HG02885 (cell line): ENCODE results near the gene SDCCAG8.

Experiments
- ATAC-seq: cut with Tn5 transposase; IDR thresholded peaks from one replicate; pipeline ENCODE4 v1.9.1; 2021; ENCODE audit warnings: mild to moderate bottlenecking; ENCODE audit not compliant: unreplicated experiment, poor library complexity

Gene SDCCAG8

DNA sequence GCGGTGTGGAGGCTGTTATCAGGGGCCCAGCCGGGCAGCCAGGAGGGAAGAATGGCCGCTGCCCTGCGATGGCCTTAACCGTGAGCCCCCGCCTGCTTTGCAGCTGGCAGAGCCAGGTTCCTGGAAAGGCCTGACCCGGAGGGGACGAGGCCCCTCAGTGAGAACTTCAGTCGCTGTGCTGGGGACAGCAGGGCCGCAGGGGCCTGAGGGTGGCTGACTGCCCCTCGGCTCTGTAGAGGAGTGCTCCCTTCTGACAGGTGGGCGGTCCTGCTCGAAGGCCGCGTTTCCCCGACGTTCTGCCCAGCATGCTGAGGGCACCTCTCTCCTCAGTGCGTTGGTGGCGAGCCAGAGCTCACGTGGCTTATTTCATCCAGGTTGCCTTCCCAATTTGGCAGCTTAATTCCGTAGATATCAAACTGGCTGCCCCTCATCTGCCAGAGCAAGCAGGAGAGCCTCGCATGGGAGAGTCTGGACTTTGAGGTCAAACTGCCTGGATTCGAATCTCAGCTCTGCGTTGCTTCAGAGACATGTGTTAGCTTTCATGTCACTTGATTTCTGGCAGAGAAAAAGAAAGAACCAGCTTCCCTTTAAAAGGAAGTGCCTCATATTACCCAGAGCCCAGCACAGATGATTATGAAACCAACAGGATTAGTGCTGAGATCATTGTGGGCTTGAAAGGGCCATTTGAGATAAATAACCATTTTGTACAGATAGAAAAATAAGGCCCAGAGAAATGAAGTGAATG is 239.8 kb downstream of the SDCCAG8 start:
- no peak for ATAC-seq

DNA sequence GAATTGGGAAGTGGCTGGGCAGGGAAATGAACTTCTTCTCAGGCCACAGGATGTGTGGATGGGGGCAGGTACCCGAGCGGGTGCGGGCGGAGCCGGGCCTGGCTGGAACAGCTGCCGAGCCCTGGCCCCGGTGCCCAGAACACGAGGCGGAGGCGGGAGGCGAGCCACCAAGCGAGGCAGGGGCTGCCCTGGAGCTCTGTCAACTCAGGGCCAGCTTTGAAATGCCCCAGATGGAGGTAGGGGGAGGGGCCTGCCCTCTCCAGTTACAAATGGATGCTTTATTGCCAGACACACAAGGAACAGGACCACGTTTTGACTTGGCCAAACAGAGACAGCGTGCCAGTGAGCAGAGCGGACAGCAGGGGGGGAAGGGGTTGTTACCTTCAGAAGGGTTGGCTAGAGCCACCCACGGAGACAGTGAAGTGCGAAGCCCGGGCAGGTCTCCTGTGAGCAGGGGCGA is 240.4 kb downstream of the SDCCAG8 start:
- no peak for ATAC-seq

DNA sequence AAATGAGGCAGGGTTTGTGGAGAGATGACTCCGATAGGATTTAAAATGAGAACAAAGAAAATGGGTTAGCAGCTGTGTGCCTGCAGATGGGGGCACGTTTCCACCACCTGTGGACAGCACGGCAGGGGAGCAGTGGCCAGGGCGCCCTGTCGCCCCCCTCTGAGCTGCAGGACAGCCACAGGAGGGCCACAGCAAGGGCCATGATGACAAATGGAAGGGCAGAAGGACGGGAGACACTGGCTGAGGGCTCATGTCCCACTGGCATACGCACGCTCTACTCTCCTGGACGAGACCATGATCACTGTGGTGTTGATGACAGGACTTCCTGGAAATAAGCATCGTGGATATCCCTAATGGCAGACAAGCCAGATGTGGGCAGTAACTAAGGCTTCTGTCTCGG is 241.0 kb downstream of the SDCCAG8 start:
- ATAC-seq: no peak

DNA sequence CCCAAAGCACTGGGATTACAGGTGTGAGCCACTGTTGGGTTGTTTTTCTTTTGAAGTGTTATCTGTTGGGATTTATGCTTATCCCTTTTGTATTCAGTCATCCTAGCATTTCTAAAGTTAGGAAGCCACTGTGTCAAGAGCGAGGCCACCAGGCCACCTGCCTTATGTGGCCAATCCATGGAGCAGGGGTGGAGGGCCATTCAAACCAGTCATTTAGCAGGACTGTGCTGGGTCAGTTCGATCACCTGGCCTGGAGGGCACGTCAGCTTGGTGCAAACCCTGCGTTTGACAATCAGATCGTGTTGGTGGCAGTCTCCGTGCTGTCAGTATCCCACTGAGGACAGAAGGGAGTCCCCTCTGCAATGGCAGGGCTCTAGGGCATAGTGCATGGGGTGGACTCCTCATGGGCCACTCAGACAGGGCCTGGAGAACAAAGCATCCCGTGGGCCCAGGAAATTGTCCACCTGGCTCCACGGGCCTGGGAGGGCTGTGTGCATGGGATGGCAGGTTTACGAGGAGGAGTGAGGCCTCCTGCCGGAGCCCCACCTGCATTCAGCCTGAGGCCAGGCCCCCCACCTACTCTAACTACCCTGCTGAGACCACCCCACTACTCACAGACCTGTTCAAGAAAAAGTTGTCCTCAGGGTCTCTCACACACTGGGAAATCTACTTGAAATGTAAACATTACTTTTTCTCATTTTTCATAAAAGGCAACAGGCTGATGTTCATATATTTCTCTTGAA is 242.3 kb downstream of the SDCCAG8 start:
- ATAC-seq: no peak

DNA sequence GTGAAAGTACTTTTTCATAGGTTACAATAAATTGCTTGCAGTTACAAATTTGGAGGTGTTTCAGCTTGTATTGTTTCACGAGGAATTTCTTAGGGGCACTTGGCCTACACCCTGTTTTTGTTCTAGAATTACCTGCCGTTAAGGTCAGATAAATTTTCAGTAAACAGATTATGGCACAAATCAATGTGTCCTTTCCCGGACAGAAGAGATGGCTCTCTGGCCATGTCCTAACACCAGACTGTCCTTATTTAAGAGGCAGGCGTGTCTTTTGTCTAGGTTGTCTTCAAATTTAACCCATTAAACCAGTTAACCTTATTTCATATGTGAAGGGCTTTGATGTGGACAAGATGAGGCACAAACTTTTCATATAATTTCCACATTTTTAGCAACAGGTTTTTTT is 243.4 kb downstream of the SDCCAG8 start:
- ATAC-seq: no peak

DNA sequence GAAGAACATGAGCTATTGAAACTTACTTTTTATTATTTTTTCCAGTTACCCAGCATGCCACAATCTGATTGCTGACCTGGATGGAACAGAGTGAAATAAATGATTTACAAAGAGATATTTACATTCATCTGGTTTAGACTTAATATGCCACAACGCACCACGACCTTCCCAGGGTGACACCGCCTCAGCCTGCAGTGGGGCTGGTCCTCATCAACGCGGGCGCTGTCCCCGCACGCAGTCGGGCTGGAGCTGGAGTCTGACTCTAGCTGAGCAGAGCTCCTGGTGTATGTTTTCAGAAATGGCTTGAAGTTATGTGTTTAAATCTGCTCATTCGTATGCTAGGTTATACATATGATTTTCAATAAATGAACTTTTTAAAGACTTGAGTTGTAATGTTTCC is 243.9 kb downstream of the SDCCAG8 start:
- no peak for ATAC-seq

DNA sequence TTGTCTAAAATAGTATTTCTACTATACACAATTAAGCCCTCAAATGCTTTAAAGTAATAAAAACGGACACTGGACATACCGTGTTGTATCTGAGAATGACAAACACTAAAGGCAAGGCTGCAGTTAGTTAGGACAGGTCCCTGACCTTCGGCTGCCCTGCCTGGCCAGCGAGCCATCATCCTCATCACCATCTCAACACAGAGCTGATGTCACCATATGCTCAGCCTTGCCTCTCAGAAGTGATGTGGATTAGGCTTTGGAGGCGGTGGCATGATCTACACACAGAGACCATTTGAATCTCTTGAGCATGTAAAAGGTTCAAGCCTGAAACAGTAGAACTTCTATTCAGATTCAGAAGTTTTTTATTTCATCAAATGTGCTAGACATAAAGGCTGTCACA is 244.7 kb downstream of the SDCCAG8 start:
- no peak for ATAC-seq

DNA sequence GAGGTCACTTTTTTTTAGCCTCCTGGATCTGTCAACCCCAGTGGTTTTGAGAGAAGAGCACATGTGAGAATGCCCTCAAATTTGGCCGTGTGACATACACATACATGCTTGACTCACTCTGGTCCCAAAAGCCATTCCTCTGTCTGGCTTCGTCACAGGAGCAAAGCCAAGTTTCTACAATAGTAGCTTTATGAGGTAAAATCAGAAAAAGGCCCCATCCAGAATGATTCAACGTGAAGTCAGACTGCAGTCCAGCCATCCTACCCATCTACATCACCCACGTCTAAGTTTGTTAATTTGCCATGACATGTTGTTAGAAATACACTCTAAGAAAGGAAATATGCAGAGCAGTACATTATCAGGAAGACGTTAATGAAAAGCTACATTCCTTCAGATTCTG is 245.2 kb downstream of the SDCCAG8 start:
- no peak for ATAC-seq

DNA sequence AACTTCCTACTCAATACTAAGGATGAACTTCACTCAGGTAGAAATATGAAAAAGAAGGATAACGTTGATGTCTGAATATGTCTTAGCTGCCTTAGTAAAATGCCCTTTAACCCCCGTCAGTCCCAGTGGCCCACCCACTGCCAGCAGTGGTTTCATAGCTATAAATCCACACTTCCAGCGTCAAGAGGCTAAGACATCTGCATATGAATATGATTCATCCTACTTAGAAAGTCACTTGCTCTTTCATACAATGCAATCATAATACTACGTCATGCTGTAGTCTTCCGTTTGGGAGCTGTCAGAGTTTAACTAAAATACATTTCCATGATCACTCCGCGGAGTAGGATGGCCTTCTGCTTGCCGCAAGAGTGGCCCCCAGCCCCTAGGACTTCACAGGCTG is 247.3 kb downstream of the SDCCAG8 start:
- ATAC-seq: no peak

DNA sequence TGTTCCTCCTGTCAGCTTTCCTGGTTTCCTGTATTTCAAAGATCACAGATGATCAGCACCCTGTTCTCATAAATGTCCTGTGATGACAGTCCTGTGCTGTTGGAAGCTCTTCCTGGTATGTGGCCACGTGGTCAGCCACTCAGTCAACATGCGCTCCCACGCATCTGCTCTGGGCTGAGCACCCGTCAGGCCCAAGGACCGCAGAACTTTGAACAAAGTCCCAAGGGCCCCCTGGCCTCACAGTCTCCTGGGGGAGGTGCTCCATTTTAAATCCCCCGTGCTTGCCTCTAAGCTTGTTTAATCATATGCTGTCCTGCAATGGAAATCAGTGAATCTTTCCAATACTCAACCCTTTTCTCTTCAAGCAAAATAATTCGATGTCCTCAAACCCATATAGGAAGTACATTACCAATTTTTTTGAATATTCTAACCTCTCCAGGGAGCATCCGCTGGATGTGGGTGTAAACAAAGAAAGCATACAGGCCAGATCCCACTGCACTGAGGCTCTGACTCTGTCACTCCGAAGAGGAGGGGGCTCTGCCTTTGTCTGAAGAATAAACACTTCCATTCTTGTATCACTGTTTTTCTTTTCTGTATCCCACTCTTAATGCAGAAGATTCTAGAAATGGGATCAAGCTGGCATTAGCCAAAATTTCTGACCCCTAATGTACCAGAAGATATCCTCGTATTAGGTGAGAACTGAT is 250.3 kb downstream of the SDCCAG8 start:
- ATAC-seq: peak; percentile 86

DNA sequence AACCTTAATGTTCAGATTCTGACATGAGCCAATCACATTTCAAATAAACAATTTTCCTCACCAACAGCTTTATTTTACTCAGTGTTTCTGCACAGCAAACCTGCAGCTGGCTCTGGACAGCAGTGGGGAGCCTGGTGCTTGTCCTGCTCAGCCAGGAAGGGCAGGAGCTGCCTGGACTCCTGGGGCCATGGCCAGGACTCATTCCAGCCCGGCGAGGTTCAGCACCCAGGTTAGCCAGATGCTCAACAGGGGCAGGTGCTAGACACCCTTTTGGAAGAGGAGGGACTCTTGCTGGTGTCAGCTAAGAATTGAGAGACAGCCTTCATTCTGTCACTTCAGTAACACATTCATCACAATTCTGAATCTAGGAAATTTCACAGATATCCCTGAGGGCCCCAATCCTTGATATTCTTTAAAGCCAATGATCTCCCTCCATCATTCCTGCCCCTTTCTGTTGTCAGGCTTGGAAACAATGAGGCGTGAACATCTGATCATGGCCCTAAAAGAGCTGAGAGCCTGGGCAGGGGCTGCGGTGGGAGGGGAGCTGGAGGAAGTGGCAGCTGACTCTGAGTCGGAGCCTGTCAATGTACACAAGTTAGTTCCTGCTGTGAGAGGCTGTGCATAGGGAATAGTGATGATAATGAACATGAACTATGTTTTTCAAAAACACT is 251.3 kb downstream of the SDCCAG8 start:
- no peak for ATAC-seq

DNA sequence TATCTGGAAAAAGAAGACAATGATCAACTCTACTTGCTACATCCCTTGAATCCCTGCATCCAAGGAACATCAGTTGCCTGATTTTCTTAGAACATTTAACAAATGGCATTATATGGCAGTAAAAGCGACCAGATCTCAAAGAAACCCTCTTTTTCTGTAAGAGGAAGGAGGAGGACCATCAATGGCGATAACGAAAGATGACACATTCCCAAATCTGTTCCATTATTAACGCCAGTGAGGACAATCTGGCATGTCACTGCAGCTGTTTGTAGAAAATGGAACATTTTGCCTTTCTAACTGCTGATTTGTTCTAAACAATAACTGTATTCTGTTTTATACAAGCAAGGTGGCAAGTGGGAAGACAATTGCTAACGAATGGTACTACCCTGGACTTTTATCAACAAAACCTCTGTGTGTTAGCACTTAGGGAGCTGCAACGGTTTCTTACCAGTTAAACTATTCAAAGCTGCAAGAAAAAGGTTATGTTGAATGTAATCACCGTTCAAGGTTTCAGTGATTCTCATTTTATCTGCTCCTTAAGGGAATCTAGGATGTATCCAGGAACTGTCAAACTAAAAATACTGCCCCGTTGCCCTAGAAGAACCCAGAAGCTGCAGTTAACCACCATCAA is 251.9 kb downstream of the SDCCAG8 start:
- no peak for ATAC-seq

DNA sequence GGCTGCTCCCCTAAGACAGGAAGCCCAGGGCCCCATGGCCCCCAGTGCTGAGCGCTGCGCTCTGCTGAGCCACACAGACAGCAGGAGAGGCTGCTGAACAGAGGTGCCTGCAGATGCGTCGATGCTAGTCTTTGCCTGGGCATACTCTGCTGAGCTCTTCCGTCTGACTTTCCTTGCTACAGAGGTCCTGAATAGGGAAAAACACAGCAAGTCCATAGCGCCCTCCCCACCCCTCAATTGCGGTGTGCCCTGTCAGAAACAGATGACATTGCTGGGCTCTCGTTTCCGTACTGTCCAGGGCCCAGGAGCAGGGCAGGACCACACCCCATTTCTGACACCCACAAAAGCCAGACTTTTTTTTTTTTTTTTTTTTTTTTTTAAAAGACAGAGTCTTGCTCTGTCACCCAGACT is 252.5 kb downstream of the SDCCAG8 start:
- peak; percentile 69 for ATAC-seq

DNA sequence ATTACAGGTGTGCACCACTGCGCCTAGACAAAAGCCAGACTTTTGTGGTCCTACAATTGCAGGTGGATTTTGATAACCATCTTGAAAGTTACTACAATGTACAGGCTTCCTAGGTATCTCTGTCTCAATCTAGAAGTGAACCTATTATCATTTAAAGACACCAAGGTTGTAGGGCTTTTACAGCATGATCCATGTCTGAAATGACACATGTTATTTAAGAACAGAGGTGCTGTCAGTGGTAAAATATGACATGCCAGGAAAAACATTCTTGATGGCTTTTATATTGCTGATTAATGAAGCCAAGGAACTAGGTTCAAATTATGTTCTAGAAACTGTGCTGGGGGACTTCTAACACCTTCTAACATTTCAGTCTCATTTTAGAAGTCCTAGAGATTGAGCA is 253.1 kb downstream of the SDCCAG8 start:
- ATAC-seq: no peak

DNA sequence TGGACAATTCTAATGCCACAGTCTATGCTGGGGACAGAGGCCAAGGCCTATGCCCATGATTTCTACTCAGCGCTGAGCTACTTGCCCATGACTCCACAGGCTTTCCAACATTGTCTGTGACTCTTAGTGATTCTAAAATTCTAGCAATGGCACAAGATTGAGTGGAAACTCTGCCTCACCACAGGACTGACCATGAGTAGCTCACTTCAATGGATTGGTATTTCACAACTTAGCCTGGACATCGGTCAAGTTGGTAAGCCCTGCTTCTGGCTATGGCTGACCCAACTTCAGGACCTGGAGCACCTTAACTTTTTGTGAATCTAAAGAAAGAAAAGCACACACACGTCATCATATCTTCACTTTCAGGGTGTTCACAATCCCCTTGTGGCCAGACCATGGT is 255.1 kb downstream of the SDCCAG8 start:
- ATAC-seq: no peak

DNA sequence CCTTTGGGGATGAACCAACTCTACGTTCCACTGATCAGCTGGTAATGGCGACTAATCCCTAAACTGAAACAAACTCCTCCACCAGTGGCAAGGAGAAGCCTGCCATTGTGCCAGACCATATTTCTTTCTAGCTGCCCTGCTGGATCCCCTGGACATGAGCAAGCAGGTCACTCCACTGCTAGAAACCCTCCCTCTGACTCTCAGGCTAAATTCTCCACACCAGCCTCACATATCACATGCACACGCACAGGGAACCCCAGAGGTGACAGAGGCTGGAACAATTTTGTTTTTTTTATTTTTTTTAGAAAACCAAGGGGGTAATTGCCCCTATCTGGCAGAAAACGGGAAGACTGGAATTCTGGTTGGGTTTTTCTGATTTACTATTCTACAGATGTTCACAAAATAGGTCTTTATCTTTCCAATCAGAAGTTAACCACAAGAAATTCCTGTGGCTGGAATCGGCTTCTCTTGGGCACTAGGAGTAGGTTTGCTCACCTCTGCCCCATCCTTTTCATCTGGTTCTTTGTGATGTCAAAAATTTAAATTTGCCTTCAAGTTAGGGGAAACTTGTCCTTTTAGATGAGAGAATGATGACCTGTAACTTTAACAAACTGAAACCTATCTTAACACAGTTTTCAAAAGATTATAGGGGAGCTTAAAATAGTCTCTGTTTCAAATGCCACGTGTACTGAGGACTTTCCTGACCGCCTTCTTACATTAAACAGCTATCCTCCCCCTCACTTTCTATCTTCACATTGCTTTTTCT is 258.1 kb downstream of the SDCCAG8 start:
- no peak for ATAC-seq

DNA sequence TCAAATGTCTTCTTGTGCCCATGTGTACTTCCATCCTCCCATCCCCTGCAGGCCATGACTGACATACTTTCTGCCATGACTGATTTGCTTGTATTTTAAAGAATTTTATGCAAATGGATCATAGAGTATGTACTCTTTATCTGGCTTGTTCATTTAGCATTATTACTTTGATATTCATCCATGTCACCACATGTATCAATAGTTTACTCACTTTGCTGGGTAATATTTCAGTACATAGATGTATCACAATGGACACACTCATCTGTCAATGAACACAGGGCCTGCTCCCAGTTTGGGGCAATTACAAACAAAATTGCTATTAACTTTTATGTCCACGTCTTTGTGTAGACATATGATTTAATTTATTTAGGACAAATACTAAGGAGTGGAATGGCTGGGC is 259.1 kb downstream of the SDCCAG8 start:
- no peak for ATAC-seq

DNA sequence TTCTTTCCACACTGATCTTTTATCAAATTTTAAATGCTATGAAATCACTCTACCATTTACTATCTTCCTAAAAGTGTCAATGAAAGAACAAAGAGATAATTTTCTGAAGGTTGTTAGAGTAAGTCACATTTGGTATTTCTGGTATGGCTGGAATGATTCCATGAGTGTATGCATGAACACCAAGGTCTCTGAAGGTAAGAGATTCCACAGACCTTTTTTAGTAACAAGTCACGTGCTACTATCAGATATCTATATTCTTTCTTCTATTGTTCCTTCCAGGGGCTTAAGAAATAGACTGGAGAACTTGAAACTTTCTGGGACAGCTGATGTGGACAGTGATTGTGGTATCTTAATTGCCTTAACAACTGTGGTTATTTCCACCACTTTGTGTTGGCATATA is 265.0 kb downstream of the SDCCAG8 start:
- no peak for ATAC-seq

DNA sequence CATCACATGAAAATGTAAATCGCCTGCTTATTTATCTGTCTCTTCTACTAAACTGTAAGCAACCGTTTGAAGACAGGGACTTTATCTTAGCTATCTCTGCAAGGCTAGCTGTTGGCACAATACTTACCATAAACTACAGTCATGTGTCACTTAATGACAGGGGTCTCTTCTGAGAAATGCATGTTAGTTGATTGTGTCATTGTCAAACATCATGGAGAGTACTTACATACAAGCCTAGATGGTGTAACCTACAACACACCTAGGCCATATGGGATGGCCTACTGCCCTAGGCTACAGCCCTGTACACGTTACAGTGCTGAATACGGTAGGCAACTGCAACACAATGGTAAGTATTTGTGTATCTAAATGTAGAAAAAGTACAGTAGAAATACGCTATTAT is 267.9 kb downstream of the SDCCAG8 start:
- ATAC-seq: no peak

DNA sequence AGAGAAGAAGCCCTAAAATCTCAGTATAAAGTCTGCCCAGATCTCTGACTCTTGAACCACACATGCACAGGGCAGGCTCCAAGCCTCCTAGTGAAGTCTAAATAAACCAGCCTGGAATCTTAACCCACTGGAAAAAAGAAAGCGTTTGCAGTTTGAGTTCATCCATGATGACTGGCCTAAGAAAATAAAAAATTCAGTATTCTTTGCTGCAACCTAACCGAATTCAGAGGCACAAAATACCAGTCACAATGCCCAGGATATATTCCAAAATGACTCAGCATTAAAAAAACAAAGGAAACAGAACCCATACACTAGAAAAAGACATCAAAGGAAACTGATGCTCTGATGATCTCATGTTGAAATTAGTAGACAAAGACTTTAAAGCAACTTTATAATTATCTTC is 269.2 kb downstream of the SDCCAG8 start:
- ATAC-seq: no peak
